ENCODE data around the gene SERTM2. TPM values are rescaled to one million over a fixed set of nuclear protein-coding genes. Genes with fewer than 3 reads are reported as not detected.

Gene SERTM2
- total RNA-seq, 1 experiment from 2014 or later: not detected

- TF ChIP-seq CTCF (IDR thresholded peaks at IDR 0.05 in 2 of 3, conservative IDR thresholded peaks at IDR 0.05 in 1 of 3; ENCODE audit: borderline replicate concordance in 1 of 3, insufficient read depth in 1 of 3, low read depth in 2 of 3, low read length in 2 of 3) (peak in 2 of 3 experiments; percentile 53 to 60; a peak in 4 of 6 replicates), POLR2AphosphoS5 (IDR thresholded peaks at IDR 0.05; ENCODE audit: low read depth, low read length) (no peak)
Observed at GRCh38 chrX:111568354-111568753, 56.9 kb downstream of the SERTM2 start (continued).

- H3K4me1 ChIP-seq (ENCODE audit: control insufficient read depth in 1 of 2, insufficient read depth in 2 of 2, low read length in 2 of 2): no peaks in the 10 kb centered on the region
- no peak overlapping the region for H2AFZ ChIP-seq (ENCODE audit: low read depth, low read length, poor library complexity, severe bottlenecking)
- H4K20me1 ChIP-seq (ENCODE audit: insufficient read depth): no peaks in the 10 kb centered on the region
- no peak overlapping the region for H3K9ac ChIP-seq (ENCODE audit: low read length)
- BruUV-seq (replicated peaks): no TSS peak
- no peaks in the 10 kb centered on the region for H3K79me2 ChIP-seq (ENCODE audit: insufficient read depth, low read length)
- ATAC-seq: no peak
- no peaks in the 10 kb centered on the region for H3K9me2 ChIP-seq (ENCODE audit: insufficient read depth)
- H3K9me3 ChIP-seq (ENCODE audit: control insufficient read depth in 1 of 2, insufficient read depth in 1 of 2, low read depth in 1 of 2, low read length in 2 of 2): no peaks in the 10 kb centered on the region
- H3K4me3 ChIP-seq (replicated peaks in 1 of 2; ENCODE audit: low read depth in 1 of 2, low read length in 2 of 2): no peak overlapping the region
- POLR2A ChIA-PET: no interaction called here
- no peak for TF ChIP-seq REST (IDR thresholded peaks at IDR 0.05; ENCODE audit: low read depth)
- TF ChIP-seq EZH2 (IDR thresholded peaks at IDR 0.05): no peak
- no peak for TF ChIP-seq MAX (IDR thresholded peaks at IDR 0.05)
- no peak for TF ChIP-seq CBX3 (IDR thresholded peaks at IDR 0.05; ENCODE audit: low read depth)
- RAD21 ChIA-PET (ENCODE audit: low non-redundant PET in 1 of 2, low total read pairs in 2 of 2, uncharacterized antibody in 2 of 2, unreplicated experiment in 2 of 2): no interaction called here
- CTCF ChIA-PET: no interaction called here
- intact Hi-C loops (cut with micrococcal nuclease): no loop called here
- H3K27ac ChIP-seq (ENCODE audit: low read depth, low read length): no peak overlapping the region
- no peaks in the 10 kb centered on the region for H3K36me3 ChIP-seq (ENCODE audit: control insufficient read depth in 1 of 2, insufficient read depth in 2 of 2, low read length in 2 of 2)
- no peak overlapping the region for H3K4me2 ChIP-seq (ENCODE audit: low read length)
- DNase-seq (ENCODE audit: low read depth, low spot score): no peak
- 0 out of 2 replicates have a peak, but pooled peaks cover 2% of the 10 kb centered on the region for H3K27me3 ChIP-seq (ENCODE audit: insufficient read depth, low read length)
Observed at GRCh38 chrX:111568817-111569216, 57.4 kb downstream of the SERTM2 start.

Other genes with a start within 250 kb of the SERTM2 start
- 0.10 TPM for gene CAPN6, start 241.2 kb upstream of the SERTM2 start, total RNA-seq (2021; ENCODE audit: unreplicated experiment)
- not detected for gene DCX, start 99.5 kb upstream of the SERTM2 start, total RNA-seq (2021; ENCODE audit: unreplicated experiment)
- gene ALG13, start 169.5 kb downstream of the SERTM2 start, total RNA-seq (2021; ENCODE audit: unreplicated experiment): 50.4 TPM

All from HCT116 (cell line).